ENCODE data around the gene NQO2. TPM values are rescaled to one million over a fixed set of nuclear protein-coding genes. Genes with fewer than 3 reads are reported as not detected.

Gene NQO2
- total and polyA plus RNA-seq, 2 of the 13 experiments (the other 11 are each of a cell fraction or from before 2014, with no cell fraction given): 32.2 to 56.5 TPM

DNA sequence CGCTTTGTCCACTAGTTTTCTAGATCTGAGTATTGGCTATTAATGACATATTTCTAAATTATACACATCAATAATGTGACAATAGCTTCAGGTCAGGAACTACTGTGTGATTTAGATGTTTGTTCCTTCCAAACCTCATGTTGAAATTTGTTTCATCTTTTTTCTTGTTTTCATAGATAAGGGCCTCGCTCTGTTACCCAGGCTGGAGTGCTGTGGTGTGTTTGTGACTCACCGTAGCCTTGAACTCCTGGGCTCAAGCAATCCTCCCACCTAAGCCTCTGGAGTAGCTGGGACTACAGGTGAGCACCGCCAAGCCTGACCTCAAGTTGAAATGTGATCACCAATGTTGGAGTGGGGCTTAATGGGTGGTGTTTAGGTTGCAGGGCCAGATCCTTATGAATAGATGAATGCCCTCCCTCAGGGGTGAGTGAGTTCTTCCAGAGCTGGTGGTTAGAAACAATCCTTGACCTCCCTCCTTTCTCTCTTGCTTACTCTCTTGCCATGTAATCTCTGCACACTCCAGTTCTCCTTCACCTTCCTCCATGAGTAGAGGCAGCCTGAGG lies 5.9 kb upstream of the NQO2 start (continued):
- no peak for TF ChIP-seq TRAFD1 (CRISPR knock-in tag; IDR thresholded peaks at IDR 0.05; ENCODE audit: borderline replicate concordance)
- TF ChIP-seq RFX1 (IDR thresholded peaks at IDR 0.05): no peak
- peak; percentile 50; the same call in 1 of the 2 replicates for TF ChIP-seq MIER2 (CRISPR knock-in tag; IDR thresholded peaks at IDR 0.05)
- TF ChIP-seq ARHGAP35 (CRISPR knock-in tag; IDR thresholded peaks at IDR 0.05; ENCODE audit: borderline replicate concordance): 0 out of 2 replicates have a peak, but pooled peaks have one; percentile 51
- peak; percentile 17; the same call in 1 of the 2 replicates for TF ChIP-seq CTCF (CRISPR knock-in tag; IDR thresholded peaks at IDR 0.05)
- no peak for TF ChIP-seq CBFB (CRISPR knock-in tag; IDR thresholded peaks at IDR 0.05)
- peak; percentile 82 for TF ChIP-seq ZGPAT (CRISPR knock-in tag; IDR thresholded peaks at IDR 0.05)
- TF ChIP-seq, protein P1, sequence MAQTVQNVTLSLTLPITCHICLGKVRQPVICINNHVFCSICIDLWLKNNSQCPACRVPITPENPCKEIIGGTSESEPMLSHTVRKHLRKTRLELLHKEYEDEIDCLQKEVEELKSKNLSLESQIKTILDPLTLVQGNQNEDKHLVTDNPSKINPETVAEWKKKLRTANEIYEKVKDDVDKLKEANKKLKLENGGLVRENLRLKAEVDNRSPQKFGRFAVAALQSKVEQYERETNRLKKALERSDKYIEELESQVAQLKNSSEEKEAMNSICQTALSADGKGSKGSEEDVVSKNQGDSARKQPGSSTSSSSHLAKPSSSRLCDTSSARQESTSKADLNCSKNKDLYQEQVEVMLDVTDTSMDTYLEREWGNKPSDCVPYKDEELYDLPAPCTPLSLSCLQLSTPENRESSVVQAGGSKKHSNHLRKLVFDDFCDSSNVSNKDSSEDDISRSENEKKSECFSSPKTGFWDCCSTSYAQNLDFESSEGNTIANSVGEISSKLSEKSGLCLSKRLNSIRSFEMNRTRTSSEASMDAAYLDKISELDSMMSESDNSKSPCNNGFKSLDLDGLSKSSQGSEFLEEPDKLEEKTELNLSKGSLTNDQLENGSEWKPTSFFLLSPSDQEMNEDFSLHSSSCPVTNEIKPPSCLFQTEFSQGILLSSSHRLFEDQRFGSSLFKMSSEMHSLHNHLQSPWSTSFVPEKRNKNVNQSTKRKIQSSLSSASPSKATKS (CRISPR knock-in tag; IDR thresholded peaks at IDR 0.05): no peak
- peak; percentile 75 for TF ChIP-seq BCL6 (CRISPR knock-in tag; IDR thresholded peaks at IDR 0.05)
- no peak for TF ChIP-seq ZNF121 (CRISPR knock-in tag; IDR thresholded peaks at IDR 0.05)
- TF ChIP-seq NAIF1 (CRISPR knock-in tag; IDR thresholded peaks at IDR 0.05; ENCODE audit: borderline replicate concordance): no peak
- no peak for TF ChIP-seq ZNF572 (CRISPR knock-in tag; IDR thresholded peaks at IDR 0.05)
- TF ChIP-seq ZNF816 (CRISPR knock-in tag; IDR thresholded peaks at IDR 0.05; ENCODE audit: borderline replicate concordance): no peak
- no peak for TF ChIP-seq ZNF589 (CRISPR knock-in tag; conservative IDR thresholded peaks at IDR 0.05)
- no peak for TF ChIP-seq RBM22 (optimal IDR thresholded peaks at IDR 0.05; ENCODE audit: low read length)
- no peak for TF ChIP-seq ZNF383 (CRISPR knock-in tag; IDR thresholded peaks at IDR 0.05; ENCODE audit: borderline replicate concordance)
- TF ChIP-seq DMTF1 (CRISPR knock-in tag; IDR thresholded peaks at IDR 0.05): no peak
- TF ChIP-seq ZNF367 (CRISPR knock-in tag; IDR thresholded peaks at IDR 0.05; ENCODE audit: borderline replicate concordance): no peak
- no peak for TF ChIP-seq ELK4 (CRISPR knock-in tag; IDR thresholded peaks at IDR 0.05; ENCODE audit: borderline replicate concordance)
